K562 (cell line): ENCODE data around the gene PGR. TPM values are rescaled to one million over a fixed set of nuclear protein-coding genes. Genes with fewer than 3 reads are reported as not detected.

Experiments used
- ATAC-seq: fragments of 200-7000 bp; cut with Tn5 transposase; 3 replicates; pipeline ENCODE4 v1.9.1; 2020; ENCODE audit warnings: moderate library complexity
- BruUV-seq: library from RNA; stranded (reverse); fragments of 400-500 nt; replicated peaks from 2 replicates; lab custom pipeline; 2021; lab: Mats Ljungman, UMichigan
- CTCF ChIA-PET: fragments of 300-600 bp; formaldehyde crosslinking; extraction: SDS; loops from one replicate; lab custom pipeline; 2021; ENCODE audit warnings: low intra/inter-chr PET ratio; lab: Yijun Ruan, JAX
- POLR2A ChIA-PET: fragments of 300-600, 350-650 bp; sonication (Branson Sonifier 250); formaldehyde crosslinking; extraction: SDS; loops from one replicate; lab custom pipeline; 2021; ENCODE audit warnings: antibody characterized with exemption, inconsistent platforms; lab: Yijun Ruan, JAX
- DNase-seq, 4 experiments: peaks; one replicate each; pipeline versions ENCODE4 v3.0.0 to v3.0.0-alpha.2; 2011 to 2018; ENCODE audit warnings: low spot score in 3 of 4, mixed read lengths in 3 of 4; ENCODE audit errors: extremely low read depth in 1 of 4
- FAIRE-seq: peaks from 2 replicates; lab custom pipeline; 2011; peaks lifted over from hg19 to GRCh38; lab: Jason Lieb, UNC
- H2AFZ ChIP-seq: 2 replicates; pipeline ENCODE4 v1.6.0; 2011; ENCODE audit warnings: low read depth, low read length, control low read depth, inconsistent platforms
- H3K27ac ChIP-seq: fragments of 200-600 bp; 3 replicates; pipeline ENCODE4 v1.8.0; 2011; ENCODE audit warnings: low read depth, mild to moderate bottlenecking, control low read depth, inconsistent platforms, low read length, moderate library complexity, mixed read lengths; ENCODE audit errors: extremely low read depth
- H3K27me3 ChIP-seq, 2 experiments: fragments of 300-600 bp in 1 of 2; 2 replicates in 1 of 2; 3 replicates in 1 of 2; pipeline versions ENCODE4 v1.6.0 to v1.8.0; 2011; ENCODE audit warnings: inconsistent platforms in 2 of 2, low read length in 2 of 2, mild to moderate bottlenecking in 1 of 2, mixed read lengths in 1 of 2, moderate library complexity in 1 of 2; ENCODE audit not compliant: control insufficient read depth in 2 of 2, insufficient read depth in 2 of 2
- H3K36me3 ChIP-seq: fragments of 300-600 bp; 3 replicates; pipeline ENCODE4 v1.8.0; 2011; ENCODE audit warnings: mild to moderate bottlenecking, low read length, inconsistent platforms; ENCODE audit not compliant: control insufficient read depth, insufficient read depth
- H3K4me1 ChIP-seq, 2 experiments: fragments of 200-600 bp in 1 of 2; replicated peaks in 1 of 2; 2 replicates in 1 of 2; 3 replicates in 1 of 2; pipeline versions ENCODE4 v1.5.1 to v1.8.0; 2011; ENCODE audit warnings: inconsistent platforms in 2 of 2, low read length in 2 of 2, mild to moderate bottlenecking in 1 of 2, mixed read lengths in 1 of 2, moderate library complexity in 1 of 2; ENCODE audit not compliant: control insufficient read depth in 2 of 2, insufficient read depth in 2 of 2
- H3K4me2 ChIP-seq: 2 replicates; pipeline ENCODE4 v1.6.1; 2011; ENCODE audit warnings: low read length, control low read depth, inconsistent platforms, mixed read lengths; ENCODE audit not compliant: insufficient read depth
- H3K4me3 ChIP-seq: fragments of 200-600 bp; sonication (generic), shearing (Covaris generic); 2 replicates; pipeline ENCODE4 v1.5.1; 2016; ENCODE audit warnings: control low read depth, inconsistent platforms
- H3K79me2 ChIP-seq: fragments of 200-600 bp; 3 replicates; pipeline ENCODE4 v1.8.0; 2011; ENCODE audit warnings: low read length, inconsistent platforms; ENCODE audit not compliant: control insufficient read depth, insufficient read depth
- H3K9ac ChIP-seq, 2 experiments: 2 replicates each; pipeline versions ENCODE4 v1.6.0 to v1.6.1; 2011; ENCODE audit warnings: low read depth in 2 of 2, low read length in 2 of 2, control low read depth in 1 of 2, inconsistent platforms in 1 of 2, mild to moderate bottlenecking in 1 of 2, mixed read lengths in 1 of 2; ENCODE audit not compliant: insufficient read depth in 1 of 2
- H3K9me1 ChIP-seq: one replicate; pipeline ENCODE4 v1.6.0; 2011; ENCODE audit warnings: inconsistent platforms, mild to moderate bottlenecking, low read length, moderate library complexity; ENCODE audit not compliant: control insufficient read depth, insufficient read depth
- H3K9me3 ChIP-seq: replicated peaks from 2 replicates; pipeline ENCODE4 v1.5.1; 2011; ENCODE audit warnings: low read depth, low read length, inconsistent platforms; ENCODE audit not compliant: control insufficient read depth, insufficient read depth
- H4K20me1 ChIP-seq: replicated peaks from 2 replicates; pipeline ENCODE4 v1.6.1; 2011; ENCODE audit warnings: low read length, inconsistent platforms, mixed read lengths; ENCODE audit not compliant: control insufficient read depth, insufficient read depth
- CBX5 ChIP-seq: IDR thresholded peaks from 2 replicates; pipeline ENCODE4 v1.6.1; 2014; ENCODE audit warnings: low read depth, borderline replicate concordance
- CREB1 ChIP-seq, 2 experiments: sonication (generic) in 1 of 2; formaldehyde crosslinking in 1 of 2; IDR thresholded peaks; 2 replicates each; pipeline versions ENCODE4 v1.6.1 to v1.8.0; 2012 to 2022; ENCODE audit warnings: inconsistent platforms in 1 of 2, mild to moderate bottlenecking in 1 of 2, missing genetic modification reagents in 1 of 2, moderate library complexity in 1 of 2
- E2F5 ChIP-seq: sonication (generic); formaldehyde crosslinking; IDR thresholded peaks from 2 replicates; pipeline ENCODE4 v1.8.0; 2022; ENCODE audit warnings: mild to moderate bottlenecking, missing genetic modification reagents
- FUS ChIP-seq: fragments of 200-400 bp; formaldehyde crosslinking; optimal IDR thresholded peaks from 2 replicates; pipeline ENCODE3; 2017; ENCODE audit warnings: low read depth, low read length
- GTF2F1 ChIP-seq: IDR thresholded peaks from 2 replicates; pipeline ENCODE4 v1.6.1; 2011; ENCODE audit warnings: low read depth, low read length, improper control_type of control experiment
- JUND ChIP-seq, 2 experiments: IDR thresholded peaks; 2 replicates in 1 of 2; 3 replicates in 1 of 2; pipeline ENCODE4 v1.6.1; 2011; ENCODE audit warnings: borderline replicate concordance in 2 of 2, low read depth in 2 of 2, low read length in 2 of 2, improper control_type of control experiment in 1 of 2, missing biosample characterization in 1 of 2, missing genetic modification characterization in 1 of 2, missing genetic modification reagents in 1 of 2
- NR2C2 ChIP-seq, 2 experiments: fragments of 200-800 bp in 1 of 2; sonication (Bioruptor generic) in 1 of 2; sonication (generic) in 1 of 2; formaldehyde crosslinking in 1 of 2; IDR thresholded peaks; 2 replicates each; pipeline versions ENCODE4 v1.6.1 to v1.8.0; 2016 to 2022; ENCODE audit warnings: mild to moderate bottlenecking in 1 of 2, missing compliant biosample characterization in 1 of 2, missing genetic modification characterization in 1 of 2, missing genetic modification reagents in 1 of 2
- PHB ChIP-seq: fragments of 250-450 bp; sonication (Bioruptor Pico); IDR thresholded peaks from 2 replicates; pipeline ENCODE4 v1.5.0; 2021
- SRSF3 ChIP-seq: fragments of 200-400 bp; formaldehyde crosslinking; IDR thresholded peaks from 2 replicates; pipeline ENCODE4 v1.6.1; 2016; ENCODE audit warnings: mild to moderate bottlenecking, low read length, moderate library complexity; ENCODE audit not compliant: insufficient read depth
- TAF1 ChIP-seq: IDR thresholded peaks from 2 replicates; pipeline ENCODE4 v1.6.1; 2011; ENCODE audit warnings: mild to moderate bottlenecking, low read length, moderate library complexity; ENCODE audit not compliant: insufficient read depth, control insufficient read depth, severe bottlenecking; ENCODE audit errors: extremely low read depth
- TCF7L2 ChIP-seq: fragments of 150-350 bp; IDR thresholded peaks from 2 replicates; pipeline ENCODE4 v1.6.1; 2016; ENCODE audit warnings: low read depth, mild to moderate bottlenecking, low read length, moderate library complexity
- TFAM ChIP-seq: fragments of 250-450 bp; sonication (Bioruptor Pico); conservative IDR thresholded peaks from 2 replicates; pipeline ENCODE4 v1.5.0; 2021; ENCODE audit warnings: mild to moderate bottlenecking, moderate library complexity
- U2AF2 ChIP-seq: fragments of 200-400 bp; formaldehyde crosslinking; optimal IDR thresholded peaks from 2 replicates; pipeline ENCODE3; 2017; ENCODE audit warnings: low read depth, mild to moderate bottlenecking, low read length
- ZBTB7A ChIP-seq: IDR thresholded peaks from 2 replicates; pipeline ENCODE4 v1.6.1; 2011; ENCODE audit warnings: low read depth, mild to moderate bottlenecking, low read length, moderate library complexity, borderline replicate concordance; ENCODE audit not compliant: control insufficient read depth
- ZC3H8 ChIP-seq: fragments of 450-650 bp; IDR thresholded peaks from 2 replicates; pipeline ENCODE4 v1.6.1; 2017
- WGBS: fragments of 100-300 bp; shearing (Covaris generic); methylation state at CpG from one replicate; pipeline ENCODE4 v1.1.6; 2016; ENCODE audit warnings: low coverage, mixed read lengths; ENCODE audit not compliant: insufficient coverage; ENCODE audit errors: missing lambda C conversion rate; 5-methylcytosine and 5-hydroxymethylcytosine counted together
- in situ Hi-C: fragments of 300-500 bp; cut with MboI; formaldehyde crosslinking; loops from 4 replicates; pipeline ENCODE4 v1.15.0; 2018; ENCODE audit warnings: inconsistent platforms, mixed read lengths
- intact Hi-C: fragments of 100-400 bp; cut with micrococcal nuclease; formaldehyde crosslinking; loops from 2 replicates; pipeline ENCODE4 v1.14.2; 2022
- polyA plus RNA-seq, 8 experiments: library from polyadenylated mRNA; depleted of rRNA in 4 of 8; stranded (reverse) in 5 of 8; unstranded in 3 of 8; fragments of >200 nt; fragmentation: Nextera tagmentation in 2 of 8; fragmentation: Illumina TruSeq in 1 of 8; extraction: Ambion mirVana in 2 of 8; extraction: Trizol in 1 of 8; gene quantifications; 2 replicates each; pipeline versions ENCODE4 v1.2.1 to v1.2.3, GENCODE V29; 2011 to 2014; ENCODE audit warnings: inconsistent platforms in 1 of 8, missing spikeins in 1 of 8
- total RNA-seq, 7 experiments: library from RNA; depleted of rRNA in 6 of 7; stranded (reverse); fragments of >200 nt in 6 of 7; fragmentation: Illumina TruSeq in 2 of 7; extraction: Trizol in 2 of 7; gene quantifications; 2 replicates each; pipeline versions ENCODE4 v1.2.1 to v1.2.3, GENCODE V29; 2011 to 2021; ENCODE audit warnings: low replicate concordance in 1 of 7
- TF ChIP-seq, protein P1 (sequence below): fragments of 450-650 bp; IDR thresholded peaks from 2 replicates; pipeline ENCODE4 v1.7.0; 2016; ENCODE audit warnings: borderline replicate concordance

The PGR gene
- total and polyA plus RNA-seq, 9 of the 15 experiments (the other 6 are each of a cell fraction or from before 2014, with no cell fraction given) = 0.43 to 2.4 (median 1.3) TPM

- Histone ChIP-seq H3K4me1 (no peaks in the 10 kb centered on the region; a peak in 1 of 5 replicates), H4K20me1 (no peaks in the 10 kb centered on the region), H2AFZ (no peak overlapping the region), H3K4me3 (no peak overlapping the region), H3K4me2 (no peak overlapping the region), H3K27me3 (no peaks in the 10 kb centered on the region), H3K79me2 (no peaks in the 10 kb centered on the region), H3K27ac (no peak overlapping the region), H3K9ac (no peak overlapping the region), H3K9me1 (no peaks in the 10 kb centered on the region), H3K9me3 (no peaks in the 10 kb centered on the region), H3K36me3 (no peaks in the 10 kb centered on the region)
- DNase-seq (no peak), FAIRE-seq (no peak), ATAC-seq (no peak)
- WGBS = 35% methylated on average over 3 of the region's 3 CpGs
- POLR2A ChIA-PET = no interaction called here
- TF ChIP-seq SRSF3 = no peak
- no peak for TF ChIP-seq TAF1
- no peak for TF ChIP-seq CREB1 (IDR thresholded peaks at IDR 0.05)
- TF ChIP-seq CREB1 (CRISPR knock-in tag; IDR thresholded peaks at IDR 0.05) = no peak
- no peak for TF ChIP-seq ZC3H8
- no peak for TF ChIP-seq ZBTB7A
- TF ChIP-seq CBX5 = no peak
- TF ChIP-seq U2AF2 = no peak
- TF ChIP-seq GTF2F1 = no peak
- TF ChIP-seq, protein P1, sequence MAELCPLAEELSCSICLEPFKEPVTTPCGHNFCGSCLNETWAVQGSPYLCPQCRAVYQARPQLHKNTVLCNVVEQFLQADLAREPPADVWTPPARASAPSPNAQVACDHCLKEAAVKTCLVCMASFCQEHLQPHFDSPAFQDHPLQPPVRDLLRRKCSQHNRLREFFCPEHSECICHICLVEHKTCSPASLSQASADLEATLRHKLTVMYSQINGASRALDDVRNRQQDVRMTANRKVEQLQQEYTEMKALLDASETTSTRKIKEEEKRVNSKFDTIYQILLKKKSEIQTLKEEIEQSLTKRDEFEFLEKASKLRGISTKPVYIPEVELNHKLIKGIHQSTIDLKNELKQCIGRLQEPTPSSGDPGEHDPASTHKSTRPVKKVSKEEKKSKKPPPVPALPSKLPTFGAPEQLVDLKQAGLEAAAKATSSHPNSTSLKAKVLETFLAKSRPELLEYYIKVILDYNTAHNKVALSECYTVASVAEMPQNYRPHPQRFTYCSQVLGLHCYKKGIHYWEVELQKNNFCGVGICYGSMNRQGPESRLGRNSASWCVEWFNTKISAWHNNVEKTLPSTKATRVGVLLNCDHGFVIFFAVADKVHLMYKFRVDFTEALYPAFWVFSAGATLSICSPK = no peak
- TF ChIP-seq JUND (IDR thresholded peaks at IDR 0.05; ENCODE audit: borderline replicate concordance, low read depth, low read length) = no peak
- no peak for TF ChIP-seq JUND (tag; IDR thresholded peaks at IDR 0.05; ENCODE audit: borderline replicate concordance, low read depth, low read length)
- no peak for TF ChIP-seq E2F5 (CRISPR knock-in tag)
- TF ChIP-seq PHB (CRISPR knock-in tag) = no peak
- TF ChIP-seq FUS = no peak
- TF ChIP-seq TCF7L2 = no peak
- no peak for TF ChIP-seq TFAM (CRISPR knock-in tag)
- TF ChIP-seq NR2C2 (CRISPR knock-in tag; IDR thresholded peaks at IDR 0.05) = no peak
- TF ChIP-seq NR2C2 (tag; IDR thresholded peaks at IDR 0.05) = no peak
- intact Hi-C loops (no loop called here), in situ Hi-C loops (no loop called here)
- no TSS peak for BruUV-seq
- CTCF ChIA-PET = no interaction called here
These were observed 37.8 kb downstream of the PGR start for GRCh38 chr11:101091781-101092180.
